Testis (tissue), 3 donors: ENCODE results near the gene ZNF865. TPM values are rescaled to one million over a fixed set of nuclear protein-coding genes. Genes with fewer than 3 reads are reported as not detected.

ENCODE experiments used
- DNase-seq: peaks from one replicate; pipeline ENCODE4 v3.0.0-alpha.2; 2019
- H3K27ac ChIP-seq, 2 donors: fragments of 200-600 bp; sonication (generic); one replicate each; pipeline ENCODE4 v1.5.1; 2019
- H3K27me3 ChIP-seq: fragments of 200-600 bp; sonication (generic); one replicate; pipeline ENCODE4 v1.5.1; 2019
- H3K36me3 ChIP-seq: fragments of 200-600 bp; sonication (generic); one replicate; pipeline ENCODE4 v1.5.1; 2017; ENCODE audit warnings: low read depth; ENCODE audit errors: missing control alignments
- H3K4me1 ChIP-seq: fragments of 200-600 bp; sonication (generic); one replicate; pipeline ENCODE4 v1.5.1; 2019
- H3K4me3 ChIP-seq, 2 donors: fragments of 200-600 bp; sonication (generic); one replicate each; pipeline ENCODE4 v1.5.1; 2017 to 2019
- H3K9me3 ChIP-seq: fragments of 200-600 bp; sonication (generic); one replicate; pipeline ENCODE4 v1.5.1; 2017
- POLR2A ChIP-seq: fragments of 450-650 bp; IDR thresholded peaks from one replicate; pipeline ENCODE4 v1.6.1; 2017; ENCODE audit warnings: antibody characterized with exemption, mild to moderate bottlenecking, moderate library complexity
- WGBS, 2 donors: methylation state at CpG; one replicate each; pipeline ENCODE4 v1.1.5; 2018; 5-methylcytosine and 5-hydroxymethylcytosine counted together
- intact Hi-C: fragments of 100-400 bp; cut with DNase I; formaldehyde crosslinking; loops from one replicate; pipeline ENCODE4 v1.15.1; 2023; ENCODE audit warnings: low total_unique reads
- polyA plus RNA-seq: library from polyadenylated mRNA; stranded (reverse); fragments of 350-450 nt; fragmentation: Illumina TruSeq; extraction: RNeasy Lipid Tissue Mini Kit (QIAGEN cat#74804); gene quantifications from one replicate; pipeline ENCODE4 v1.2.3, GENCODE V29; 2014; ENCODE audit warnings: low read depth, low replicate concordance; ENCODE audit not compliant: insufficient read depth
- total RNA-seq, 2 donors: library from RNA; depleted of rRNA; stranded (reverse); fragments of >200 nt; gene quantifications; one replicate each; pipeline ENCODE4 v1.2.3, GENCODE V29; 2016
- TF ChIP-seq, protein P1 (sequence below), 3 experiments: fragments of 450-650 bp in 2 of 3; fragments of 200-600 bp in 1 of 3; sonication (generic) in 1 of 3; IDR thresholded peaks; one replicate each; pipeline ENCODE4 v1.5.1; 2016 to 2019; ENCODE audit warnings: antibody characterized with exemption in 3 of 3, mild to moderate bottlenecking in 2 of 3, moderate library complexity in 1 of 3

The ZNF865 gene
- total and polyA plus RNA-seq, 3 donors from 2014 or later = 4.7 to 14.5 (median 12.2) TPM

DNA sequence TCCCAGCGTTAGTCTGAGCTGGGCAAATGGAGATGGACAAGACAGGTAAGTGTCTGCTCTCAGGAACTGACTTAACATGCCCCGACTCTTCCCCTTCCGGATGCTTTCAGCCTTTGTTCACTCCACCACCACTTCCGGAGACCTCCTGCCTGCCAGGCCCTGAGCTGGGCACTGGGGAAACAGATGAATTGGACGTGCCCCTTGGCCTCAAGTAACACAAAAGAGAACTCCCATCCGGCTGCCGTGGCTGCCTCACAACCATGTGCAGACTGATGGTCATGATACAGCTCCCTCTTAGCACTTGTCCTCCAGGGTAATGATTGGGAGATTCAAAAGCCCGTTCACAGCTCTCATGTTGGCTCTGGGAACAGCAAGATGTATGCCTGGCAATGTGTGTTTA, 12.0 kb downstream of the ZNF865 start:
- no peaks in the 10 kb centered on the region for H3K9me3 ChIP-seq
- WGBS, 2 donors = 79 to 80% methylated on average over 6 to 8 of the region's 8 CpGs
- no peaks in the 10 kb centered on the region for H3K36me3 ChIP-seq
- TF ChIP-seq, protein P1, sequence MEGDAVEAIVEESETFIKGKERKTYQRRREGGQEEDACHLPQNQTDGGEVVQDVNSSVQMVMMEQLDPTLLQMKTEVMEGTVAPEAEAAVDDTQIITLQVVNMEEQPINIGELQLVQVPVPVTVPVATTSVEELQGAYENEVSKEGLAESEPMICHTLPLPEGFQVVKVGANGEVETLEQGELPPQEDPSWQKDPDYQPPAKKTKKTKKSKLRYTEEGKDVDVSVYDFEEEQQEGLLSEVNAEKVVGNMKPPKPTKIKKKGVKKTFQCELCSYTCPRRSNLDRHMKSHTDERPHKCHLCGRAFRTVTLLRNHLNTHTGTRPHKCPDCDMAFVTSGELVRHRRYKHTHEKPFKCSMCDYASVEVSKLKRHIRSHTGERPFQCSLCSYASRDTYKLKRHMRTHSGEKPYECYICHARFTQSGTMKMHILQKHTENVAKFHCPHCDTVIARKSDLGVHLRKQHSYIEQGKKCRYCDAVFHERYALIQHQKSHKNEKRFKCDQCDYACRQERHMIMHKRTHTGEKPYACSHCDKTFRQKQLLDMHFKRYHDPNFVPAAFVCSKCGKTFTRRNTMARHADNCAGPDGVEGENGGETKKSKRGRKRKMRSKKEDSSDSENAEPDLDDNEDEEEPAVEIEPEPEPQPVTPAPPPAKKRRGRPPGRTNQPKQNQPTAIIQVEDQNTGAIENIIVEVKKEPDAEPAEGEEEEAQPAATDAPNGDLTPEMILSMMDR (IDR thresholded peaks at IDR 0.05) = no peak
- TF ChIP-seq POLR2A = no peak
- no peak overlapping the region for H3K4me3 ChIP-seq
- peaks cover 2% of the 10 kb centered on the region for H3K4me1 ChIP-seq
- H3K27me3 ChIP-seq = no peaks in the 10 kb centered on the region
- DNase-seq = no peak
- intact Hi-C loops = no loop called here
- H3K27ac ChIP-seq = no peak overlapping the region

GRCh38 chr19:55618426-55618825, 13.0 kb downstream of the ZNF865 start:
- no peaks in the 10 kb centered on the region for H3K36me3 ChIP-seq
- no peak overlapping the region for H3K27ac ChIP-seq
- 86 to 88% methylated on average over 7 of the region's 7 CpGs for WGBS, 2 donors
- DNase-seq = no peak
- H3K4me1 ChIP-seq = peaks cover 12% of the 10 kb centered on the region
- no peak overlapping the region for H3K4me3 ChIP-seq
- TF ChIP-seq POLR2A = no peak
- TF ChIP-seq, protein P1 (IDR thresholded peaks at IDR 0.05) = no peak
- intact Hi-C loops = no loop called here
- no peaks in the 10 kb centered on the region for H3K27me3 ChIP-seq
- no peaks in the 10 kb centered on the region for H3K9me3 ChIP-seq

- intact Hi-C loops = no loop called here
- no peaks in the 10 kb centered on the region for H3K36me3 ChIP-seq
- H3K4me1 ChIP-seq = peaks cover 15% of the 10 kb centered on the region
- no peak overlapping the region for H3K27ac ChIP-seq
- H3K9me3 ChIP-seq = no peaks in the 10 kb centered on the region
- H3K4me3 ChIP-seq = no peak overlapping the region
- no peaks in the 10 kb centered on the region for H3K27me3 ChIP-seq
- no peak for DNase-seq
- TF ChIP-seq, protein P1 (IDR thresholded peaks at IDR 0.05) = no peak
- no peak for TF ChIP-seq POLR2A
- WGBS, 2 donors = 83 to 86% methylated on average over 3 of the region's 3 CpGs
Measured at GRCh38 chr19:55619286-55619685, 13.8 kb downstream of the ZNF865 start.

- no peaks in the 10 kb centered on the region for H3K36me3 ChIP-seq
- intact Hi-C loops = no loop called here
- no peaks in the 10 kb centered on the region for H3K27me3 ChIP-seq
- peaks cover 20% of the 10 kb centered on the region for H3K4me1 ChIP-seq
- no peaks in the 10 kb centered on the region for H3K9me3 ChIP-seq
- no peak overlapping the region for H3K4me3 ChIP-seq
- DNase-seq = no peak
- 87 to 88% methylated on average over 11 to 12 of the region's 12 CpGs for WGBS, 2 donors
- TF ChIP-seq, protein P1 (IDR thresholded peaks at IDR 0.05) = no peak
- H3K27ac ChIP-seq = no peak overlapping the region
Measured at GRCh38 chr19:55620410-55621204, 15.2 kb downstream of the ZNF865 start.

DNA sequence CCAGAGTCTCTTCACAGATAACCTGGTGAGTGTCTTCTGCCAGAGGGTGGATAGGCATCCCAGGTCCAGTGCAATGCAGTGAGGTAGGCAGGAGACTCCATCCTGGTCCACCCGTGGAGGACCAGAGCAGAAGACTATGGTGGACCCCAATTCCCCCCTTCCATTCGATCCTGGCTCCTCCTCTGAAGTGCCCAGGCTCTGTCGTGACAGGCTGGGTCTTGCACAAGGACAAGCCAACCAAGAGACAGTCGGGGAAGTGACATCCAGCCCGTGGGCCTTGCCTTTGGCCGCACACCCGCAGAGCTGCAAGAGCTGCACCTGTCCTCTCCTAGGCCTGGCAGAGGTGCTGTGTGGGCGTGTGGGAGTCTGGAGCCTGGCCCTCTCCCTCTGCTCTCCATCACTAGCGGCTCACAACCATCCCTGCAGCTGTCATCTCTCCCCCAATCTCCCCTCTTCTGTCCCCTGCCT, 15.8 kb downstream of the ZNF865 start:
- peaks cover 20% of the 10 kb centered on the region for H3K4me1 ChIP-seq
- H3K4me3 ChIP-seq = no peak overlapping the region
- WGBS, 2 donors = 41 to 61% methylated on average over 2 to 9 of the region's 9 CpGs
- H3K27me3 ChIP-seq = no peaks in the 10 kb centered on the region
- H3K27ac ChIP-seq = no peak overlapping the region
- no peak for TF ChIP-seq POLR2A
- TF ChIP-seq, protein P1 (IDR thresholded peaks at IDR 0.05) = no peak
- no peaks in the 10 kb centered on the region for H3K9me3 ChIP-seq
- DNase-seq = no peak
- no peaks in the 10 kb centered on the region for H3K36me3 ChIP-seq
- intact Hi-C loops = no loop called here
